K562 (cell line): ENCODE results near the gene MALAT1. TPM values are rescaled to one million over a fixed set of nuclear protein-coding genes. Genes with fewer than 3 reads are reported as not detected.

Experiments used
- ADNP ChIP-seq: fragments of 200-800 bp; sonication (Bioruptor generic); IDR thresholded peaks from 2 replicates; pipeline ENCODE4 v1.6.1; 2016; ENCODE audit warnings: missing genetic modification characterization, missing compliant biosample characterization
- ARID4B ChIP-seq: sonication (generic); formaldehyde crosslinking; IDR thresholded peaks from 2 replicates; pipeline ENCODE4 v1.8.0; 2022; ENCODE audit warnings: mild to moderate bottlenecking, missing genetic modification reagents
- BHLHE40 ChIP-seq: IDR thresholded peaks from 2 replicates; pipeline ENCODE4 v1.6.1; 2011; ENCODE audit warnings: low read length, improper control_type of control experiment
- CREB1 ChIP-seq, 2 experiments: sonication (generic) in 1 of 2; formaldehyde crosslinking in 1 of 2; IDR thresholded peaks; 2 replicates each; pipeline versions ENCODE4 v1.6.1 to v1.8.0; 2012 to 2022; ENCODE audit warnings: inconsistent platforms in 1 of 2, mild to moderate bottlenecking in 1 of 2, missing genetic modification reagents in 1 of 2, moderate library complexity in 1 of 2
- DIDO1 ChIP-seq: fragments of 450-650 bp; IDR thresholded peaks from 2 replicates; pipeline ENCODE4 v1.6.1; 2016; ENCODE audit warnings: low read depth, missing biosample characterization, missing genetic modification characterization
- ELF4 ChIP-seq: fragments of 450-650 bp; formaldehyde crosslinking; IDR thresholded peaks from 2 replicates; pipeline ENCODE4 v1.4.0; 2022; ENCODE audit warnings: missing genetic modification characterization
- HDAC2 ChIP-seq: fragments of 450-650 bp; IDR thresholded peaks from 2 replicates; pipeline ENCODE4 v1.6.1; 2016; ENCODE audit warnings: mild to moderate bottlenecking
- IFI16 ChIP-seq: fragments of 250-450 bp; sonication (Bioruptor Pico); IDR thresholded peaks from 2 replicates; pipeline ENCODE4 v2.1.2; 2022; ENCODE audit warnings: mild to moderate bottlenecking, inconsistent platforms
- PHF21A ChIP-seq: fragments of 450-650 bp; IDR thresholded peaks from 2 replicates; pipeline ENCODE4 v1.6.1; 2017; ENCODE audit warnings: low read depth, borderline replicate concordance
- POLR2G ChIP-seq: fragments of 200-400 bp; formaldehyde crosslinking; IDR thresholded peaks from 2 replicates; pipeline ENCODE4 v1.6.1; 2017; ENCODE audit warnings: low read depth, mild to moderate bottlenecking, antibody characterized with exemption, low read length, moderate library complexity
- PRMT5 ChIP-seq: sonication (generic); formaldehyde crosslinking; IDR thresholded peaks from 2 replicates; pipeline ENCODE4 v1.5.0; 2020; ENCODE audit warnings: missing genetic modification reagents
- RBM17 ChIP-seq: fragments of 200-400 bp; formaldehyde crosslinking; IDR thresholded peaks from 2 replicates; pipeline ENCODE4 v1.6.1; 2017; ENCODE audit warnings: low read depth, mild to moderate bottlenecking, low read length, borderline replicate concordance
- SAFB2 ChIP-seq: fragments of 200-400 bp; formaldehyde crosslinking; IDR thresholded peaks from 2 replicates; pipeline ENCODE4 v1.6.1; 2018; ENCODE audit warnings: borderline replicate concordance, low read length, low read depth, moderate library complexity; ENCODE audit not compliant: severe bottlenecking
- SIRT6 ChIP-seq: IDR thresholded peaks from one replicate; pipeline ENCODE4 v1.6.1; 2012; ENCODE audit warnings: low read depth, mild to moderate bottlenecking, control low read depth, inconsistent platforms, low read length, moderate library complexity
- SMARCB1 ChIP-seq: IDR thresholded peaks from 2 replicates; pipeline ENCODE4 v1.6.1; 2011; ENCODE audit warnings: improper control_type of control experiment, low read depth; ENCODE audit not compliant: insufficient read length
- SNAPC5 ChIP-seq: fragments of 250-450 bp; sonication (Bioruptor Pico); IDR thresholded peaks from 2 replicates; pipeline ENCODE4 v1.8.0; 2021; ENCODE audit warnings: moderate library complexity, mild to moderate bottlenecking, inconsistent platforms
- ZNF12 ChIP-seq: sonication (generic); formaldehyde crosslinking; IDR thresholded peaks from 2 replicates; pipeline ENCODE4 v1.4.0; 2020; ENCODE audit warnings: mild to moderate bottlenecking, missing genetic modification reagents
- ZNF551 ChIP-seq: fragments of 250-450 bp; sonication (Bioruptor Pico); IDR thresholded peaks from 2 replicates; pipeline ENCODE4 v1.5.0; 2021; ENCODE audit warnings: mild to moderate bottlenecking, moderate library complexity
- ZNF561 ChIP-seq: fragments of 450-650 bp; formaldehyde crosslinking; conservative IDR thresholded peaks from 2 replicates; pipeline ENCODE4 v1.4.0; 2020; ENCODE audit warnings: mild to moderate bottlenecking, moderate library complexity
- ZSCAN29 ChIP-seq: fragments of 450-650 bp; IDR thresholded peaks from 2 replicates; pipeline ENCODE4 v1.6.1; 2017
- polyA plus RNA-seq, 8 experiments: library from polyadenylated mRNA; depleted of rRNA in 4 of 8; stranded (reverse) in 5 of 8; unstranded in 3 of 8; fragments of >200 nt; fragmentation: Nextera tagmentation in 2 of 8; fragmentation: Illumina TruSeq in 1 of 8; extraction: Ambion mirVana in 2 of 8; extraction: Trizol in 1 of 8; gene quantifications; 2 replicates each; pipeline versions ENCODE4 v1.2.1 to v1.2.3, GENCODE V29; 2011 to 2014; ENCODE audit warnings: inconsistent platforms in 1 of 8, missing spikeins in 1 of 8
- total RNA-seq, 7 experiments: library from RNA; depleted of rRNA in 6 of 7; stranded (reverse); fragments of >200 nt in 6 of 7; fragmentation: Illumina TruSeq in 2 of 7; extraction: Trizol in 2 of 7; gene quantifications; 2 replicates each; pipeline versions ENCODE4 v1.2.1 to v1.2.3, GENCODE V29; 2011 to 2021; ENCODE audit warnings: low replicate concordance in 1 of 7

MALAT1 gene
- total and polyA plus RNA-seq, 9 of the 15 experiments (the other 6 are each of a cell fraction or from before 2014, with no cell fraction given): 363 to 8,715 (median 2,351) TPM

- peak; percentile 18; the same call in 1 of the 2 replicates for TF ChIP-seq ELF4 (CRISPR knock-in tag)
- no peak for TF ChIP-seq SNAPC5
- TF ChIP-seq PHF21A: no peak
- no peak for TF ChIP-seq RBM17
- no peak for TF ChIP-seq SAFB2
- peak; percentile 71; the same call in 1 of the 2 replicates for TF ChIP-seq CREB1 (IDR thresholded peaks at IDR 0.05)
- no peak for TF ChIP-seq CREB1 (CRISPR knock-in tag; IDR thresholded peaks at IDR 0.05)
- TF ChIP-seq ZSCAN29: no peak
- TF ChIP-seq ADNP: no peak
- TF ChIP-seq ZNF561 (CRISPR knock-in tag): peak; percentile 33; the same call in 1 of the 2 replicates
- TF ChIP-seq SIRT6: peak; percentile 74
- TF ChIP-seq PRMT5 (CRISPR knock-in tag): no peak
- TF ChIP-seq ARID4B: peak; percentile 43; the same call in 1 of the 2 replicates
- TF ChIP-seq POLR2G: peak; percentile 73
- no peak for TF ChIP-seq ZNF12 (CRISPR knock-in tag)
- no peak for TF ChIP-seq BHLHE40
- TF ChIP-seq IFI16 (CRISPR knock-in tag): no peak
- no peak for TF ChIP-seq DIDO1 (tag)
- TF ChIP-seq HDAC2: no peak
- TF ChIP-seq ZNF551: peak; percentile 96
- no peak for TF ChIP-seq SMARCB1
Observed at GRCh38 chr11:65503949-65504673, 5.3 kb downstream of the MALAT1 start (continued).
